HepG2 (cell line): ENCODE results near the gene ACTL8. TPM values are rescaled to one million over a fixed set of nuclear protein-coding genes. Genes with fewer than 3 reads are reported as not detected.

Source experiments
- ATAC-seq: fragments of 200-7000 bp; cut with Tn5 transposase; 3 replicates; pipeline ENCODE4 v1.9.1; 2020; ENCODE audit warnings: mild to moderate bottlenecking, moderate library complexity
- BruUV-seq: library from RNA; stranded (reverse); fragments of 400-500 nt; replicated peaks from 2 replicates; lab custom pipeline; 2021; lab: Mats Ljungman, UMichigan
- CTCF ChIA-PET: fragments of 300-600 bp; formaldehyde crosslinking; extraction: SDS; loops from one replicate; lab custom pipeline; 2021; ENCODE audit warnings: low total read pairs, inconsistent platforms, low intra/inter-chr PET ratio; lab: Yijun Ruan, JAX
- POLR2A ChIA-PET: fragments of 350-600 bp; sonication (Branson Sonifier 250); formaldehyde crosslinking; loops from one replicate; lab custom pipeline; 2020; ENCODE audit warnings: antibody characterized with exemption, inconsistent platforms; lab: Yijun Ruan, JAX
- DNase-seq: peaks from one replicate; pipeline ENCODE4 v3.0.0-alpha.2; 2015; ENCODE audit warnings: low spot score
- FAIRE-seq: peaks from 3 replicates; lab custom pipeline; 2011; peaks lifted over from hg19 to GRCh38; lab: Jason Lieb, UNC
- H2AFZ ChIP-seq: one replicate; pipeline ENCODE4 v1.6.1; 2011; ENCODE audit warnings: low read length, inconsistent platforms
- H3K27ac ChIP-seq: fragments of 300-600 bp; 3 replicates; pipeline ENCODE4 v1.8.0; 2011; ENCODE audit warnings: mixed run types, mild to moderate bottlenecking, mixed read lengths, low read length, inconsistent platforms; ENCODE audit not compliant: insufficient read depth; ENCODE audit errors: extremely low read length
- H3K27me3 ChIP-seq, 2 experiments: fragments of 200-600 bp in 1 of 2; 2 replicates in 1 of 2; 3 replicates in 1 of 2; pipeline versions ENCODE4 v1.6.0 to v1.8.0; 2011; ENCODE audit warnings: low read length in 2 of 2, mild to moderate bottlenecking in 2 of 2, moderate library complexity in 2 of 2, inconsistent platforms in 1 of 2; ENCODE audit not compliant: insufficient read depth in 2 of 2, control insufficient read depth in 1 of 2
- H3K36me3 ChIP-seq, 2 experiments: fragments of 200-600 bp in 1 of 2; replicated peaks in 1 of 2; 2 replicates in 1 of 2; 3 replicates in 1 of 2; pipeline versions ENCODE4 v1.5.1 to v1.8.0; 2011; ENCODE audit warnings: low read length in 2 of 2, inconsistent platforms in 1 of 2; ENCODE audit not compliant: insufficient read depth in 2 of 2, control insufficient read depth in 1 of 2
- H3K4me1 ChIP-seq: 2 replicates; pipeline ENCODE4 v1.5.1; 2012; ENCODE audit warnings: low read length, inconsistent platforms; ENCODE audit not compliant: insufficient read depth
- H3K4me2 ChIP-seq: 2 replicates; pipeline ENCODE4 v1.6.0; 2011; ENCODE audit warnings: low read depth, low read length, inconsistent platforms
- H3K4me3 ChIP-seq, 3 experiments: fragments of 200-600 bp in 1 of 3; sonication (generic), shearing (Covaris generic) in 1 of 3; replicated peaks in 1 of 3; 2 replicates each; pipeline ENCODE4 v1.5.1; 2011 to 2016; ENCODE audit warnings: low read length in 3 of 3, inconsistent platforms in 2 of 3, low read depth in 2 of 3, mild to moderate bottlenecking in 2 of 3, control low read depth in 1 of 3, mixed read lengths in 1 of 3; ENCODE audit not compliant: insufficient read depth in 1 of 3
- H3K79me2 ChIP-seq: one replicate; pipeline ENCODE4 v1.6.1; 2011; ENCODE audit warnings: low read length, inconsistent platforms; ENCODE audit not compliant: insufficient read depth
- H3K9ac ChIP-seq: 2 replicates; pipeline ENCODE4 v1.6.0; 2011; ENCODE audit warnings: mild to moderate bottlenecking, low read depth, low read length, inconsistent platforms; ENCODE audit not compliant: insufficient read depth
- H3K9me3 ChIP-seq: 2 replicates; pipeline ENCODE4 v1.5.1; 2012; ENCODE audit warnings: mild to moderate bottlenecking, low read length
- H4K20me1 ChIP-seq: 2 replicates; pipeline ENCODE4 v1.6.0; 2011; ENCODE audit warnings: inconsistent platforms, mild to moderate bottlenecking, low read length, moderate library complexity; ENCODE audit not compliant: insufficient read depth
- EHMT2 ChIP-seq: fragments of 200-600 bp; sonication (generic); IDR thresholded peaks from 2 replicates; pipeline ENCODE4 v1.7.0; 2017; ENCODE audit warnings: antibody characterized with exemption, low read depth, low read length, borderline replicate concordance
- MIER2 ChIP-seq: IDR thresholded peaks from 2 replicates; pipeline ENCODE4 v1.6.1; 2016; ENCODE audit warnings: missing biosample characterization, missing genetic modification reagents
- REST ChIP-seq, 2 experiments: IDR thresholded peaks; 2 replicates each; pipeline ENCODE4 v1.6.1; 2011 to 2012; ENCODE audit warnings: low read length in 2 of 2, borderline replicate concordance in 1 of 2, low read depth in 1 of 2, mild to moderate bottlenecking in 1 of 2, moderate library complexity in 1 of 2
- ZNF232 ChIP-seq: sonication (generic); formaldehyde crosslinking; IDR thresholded peaks from 2 replicates; pipeline ENCODE4 v1.4.0; 2020; ENCODE audit warnings: missing genetic modification reagents, borderline replicate concordance
- ZNF24 ChIP-seq: fragments of 450-650 bp; IDR thresholded peaks from 2 replicates; pipeline ENCODE4 v1.6.1; 2017; ENCODE audit warnings: antibody characterized with exemption, mild to moderate bottlenecking
- WGBS: methylation state at CpG from one replicate; pipeline ENCODE4 v1.1.6; 2017; ENCODE audit warnings: low lambda C conversion rate; 5-methylcytosine and 5-hydroxymethylcytosine counted together
- in situ Hi-C: cut with HindIII; loops from 2 replicates; pipeline ENCODE4 v1.10.0; 2017; ENCODE audit warnings: low pct_unique_long_range_greater_than_20kb; ENCODE audit not compliant: extremely low pct_ligation_motif_present
- intact Hi-C: fragments of 100-400 bp; cut with micrococcal nuclease; formaldehyde crosslinking; loops from one replicate; pipeline ENCODE4 v1.10.0; 2022; ENCODE audit not compliant: unreplicated experiment
- polyA plus RNA-seq, 8 experiments: library from polyadenylated mRNA; depleted of rRNA in 3 of 8; stranded (reverse) in 7 of 8; unstranded in 1 of 8; fragments of >200 nt; fragmentation: Illumina TruSeq in 4 of 8; extraction: Trizol in 4 of 8; gene quantifications; 2 replicates each; pipeline versions ENCODE4 v1.2.1 to v1.2.3, GENCODE V29; 2011 to 2016; ENCODE audit warnings: low read depth in 4 of 8, missing spikeins in 1 of 8, mixed read lengths in 1 of 8; ENCODE audit not compliant: insufficient read depth in 1 of 8
- total RNA-seq, 5 experiments: library from RNA; depleted of rRNA; stranded (reverse); fragments of >200 nt; fragmentation: Illumina TruSeq; extraction: Trizol; gene quantifications; 2 replicates each; pipeline ENCODE4 v1.2.3, GENCODE V29; 2016; ENCODE audit warnings: low read depth in 1 of 5

Gene ACTL8
- total and polyA plus RNA-seq, 2 of the 13 experiments (the other 11 are each of a cell fraction or from before 2014, with no cell fraction given) = 0.09 to 0.64 TPM

GRCh38 chr1:17831597-17831996 is 76.5 kb downstream of the ACTL8 start:
- FAIRE-seq (no peak), ATAC-seq (no peak), DNase-seq (peak; percentile 4)
- TF ChIP-seq ZNF24 = no peak
- peak; percentile 71 to 93 for TF ChIP-seq REST (IDR thresholded peaks at IDR 0.05; ENCODE audit: borderline replicate concordance in 1 of 2, low read depth in 1 of 2, low read length in 2 of 2)
- TF ChIP-seq ZNF232 (CRISPR knock-in tag) = 0 out of 2 replicates have a peak, but pooled peaks have one; percentile 29
- TF ChIP-seq EHMT2 = peak; percentile 60
- peak; percentile 94 for TF ChIP-seq MIER2 (CRISPR knock-in tag)
- H3K79me2 ChIP-seq = no peaks in the 10 kb centered on the region
- H3K27ac ChIP-seq = no peak overlapping the region
- H2AFZ ChIP-seq = no peak overlapping the region
- no peaks in the 10 kb centered on the region for H3K4me1 ChIP-seq
- H3K4me2 ChIP-seq = no peak overlapping the region
- no peaks in the 10 kb centered on the region for H4K20me1 ChIP-seq
- intact Hi-C loops = no loop called here
- in situ Hi-C loops = no loop called here
- ChIA-PET CTCF (no interaction called here), POLR2A (no interaction called here)
- WGBS = 35% methylated on average over 7 of the region's 7 CpGs
- no peak overlapping the region for H3K4me3 ChIP-seq
- BruUV-seq = no TSS peak
- H3K9me3 ChIP-seq = no peaks in the 10 kb centered on the region
- peaks cover 0 to 9% of the 10 kb centered on the region in 2 experiments; a peak in 1 of 5 replicates for H3K27me3 ChIP-seq
- H3K9ac ChIP-seq = no peak overlapping the region
- no peaks in the 10 kb centered on the region for H3K36me3 ChIP-seq
